Heart left ventricle (tissue), 13 donors: ENCODE measurements around the gene CPNE9.

Experiments
- CTCF ChIP-seq, 12 donors: fragments of 200-600 bp; sonication (generic) in 4 of 12; IDR thresholded peaks; one replicate each; pipeline versions ENCODE4 v1.5.0 to v1.8.0; 2018 to 2022; ENCODE audit warnings: antibody characterized with exemption in 12 of 12, mild to moderate bottlenecking in 5 of 12
- POLR2A ChIP-seq, 2 donors: fragments of 450-650 bp; IDR thresholded peaks; one replicate each; pipeline ENCODE4 v1.6.1; 2017; ENCODE audit warnings: antibody characterized with exemption in 2 of 2, mild to moderate bottlenecking in 2 of 2, moderate library complexity in 2 of 2
- donor health status: ischemic (EF 13 %, LVEDD 7.1; RV severe dilation, severe dysfunction).
- donor health status: DM: no; HTN: yes; CAD: no.
- donor health status: DM: no; HTN: no; CAD: no.
- donor health status: ischemic (EF 25% LVEDD 6.9; RV normal size, moderate dysfunction).
- donor health status: ischemic (EF 25% LVEDD 5.7; RV mildly dilated, moderate dysfunction).
- donor health status: ischemic (EF 35%, LVEDD 5.7; RV mildly dilated, moderate dysfunction).
- donor health status: nonischemic (EF 11% LVEDD 7.7; RV severe dilation, severe dysfunction).
- donor health status: DM: yes; HTN: yes; CAD: no.
- donor health status: PGD.
- donor health status: ischemic (EF 29% LVEDD 5.4; RV normal size, mild dysfunction).
- donor health status: nonischemic (EF 23%, LVEDD 6.1; RV moderate dilation, normal function).

GRCh38 chr3:9669720-9670432, 33.8 kb upstream of the CPNE9 start:
- TF ChIP-seq CTCF (IDR thresholded peaks at IDR 0.05): no peak
- no peak for TF ChIP-seq POLR2A (IDR thresholded peaks at IDR 0.05)
